ENCODE measurements around the gene DTNB.

DTNB gene

DNA sequence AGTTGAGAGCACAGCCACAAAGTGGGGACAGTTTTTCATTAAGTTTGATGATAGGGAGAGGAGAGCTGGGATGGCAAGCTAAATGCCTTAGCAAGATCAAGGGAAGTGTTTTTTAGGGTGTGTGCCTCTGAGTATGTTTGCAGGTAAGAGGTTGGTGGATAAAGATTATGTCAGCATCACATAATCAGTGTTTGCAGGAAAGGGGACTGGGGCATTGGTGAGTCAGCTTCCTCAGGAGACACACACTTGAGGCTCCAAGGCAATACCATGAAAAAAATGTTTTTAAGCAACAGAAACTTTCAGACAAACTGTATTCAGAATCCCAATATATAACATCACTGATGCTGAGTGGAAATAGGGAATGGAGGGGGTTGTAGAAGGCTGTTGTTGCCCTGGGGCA lies 25.4 kb upstream of the DTNB start:
- no peak overlapping the region for H3K4me3 ChIP-seq (ENCODE audit: low read length)
- TF ChIP-seq, protein P1, sequence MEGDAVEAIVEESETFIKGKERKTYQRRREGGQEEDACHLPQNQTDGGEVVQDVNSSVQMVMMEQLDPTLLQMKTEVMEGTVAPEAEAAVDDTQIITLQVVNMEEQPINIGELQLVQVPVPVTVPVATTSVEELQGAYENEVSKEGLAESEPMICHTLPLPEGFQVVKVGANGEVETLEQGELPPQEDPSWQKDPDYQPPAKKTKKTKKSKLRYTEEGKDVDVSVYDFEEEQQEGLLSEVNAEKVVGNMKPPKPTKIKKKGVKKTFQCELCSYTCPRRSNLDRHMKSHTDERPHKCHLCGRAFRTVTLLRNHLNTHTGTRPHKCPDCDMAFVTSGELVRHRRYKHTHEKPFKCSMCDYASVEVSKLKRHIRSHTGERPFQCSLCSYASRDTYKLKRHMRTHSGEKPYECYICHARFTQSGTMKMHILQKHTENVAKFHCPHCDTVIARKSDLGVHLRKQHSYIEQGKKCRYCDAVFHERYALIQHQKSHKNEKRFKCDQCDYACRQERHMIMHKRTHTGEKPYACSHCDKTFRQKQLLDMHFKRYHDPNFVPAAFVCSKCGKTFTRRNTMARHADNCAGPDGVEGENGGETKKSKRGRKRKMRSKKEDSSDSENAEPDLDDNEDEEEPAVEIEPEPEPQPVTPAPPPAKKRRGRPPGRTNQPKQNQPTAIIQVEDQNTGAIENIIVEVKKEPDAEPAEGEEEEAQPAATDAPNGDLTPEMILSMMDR (IDR thresholded peaks at IDR 0.05; ENCODE audit: insufficient read depth, low read depth, low read length, missing control alignments), result no peak
- DNase-seq (ENCODE audit: low read depth), result peak; percentile 77

DNA sequence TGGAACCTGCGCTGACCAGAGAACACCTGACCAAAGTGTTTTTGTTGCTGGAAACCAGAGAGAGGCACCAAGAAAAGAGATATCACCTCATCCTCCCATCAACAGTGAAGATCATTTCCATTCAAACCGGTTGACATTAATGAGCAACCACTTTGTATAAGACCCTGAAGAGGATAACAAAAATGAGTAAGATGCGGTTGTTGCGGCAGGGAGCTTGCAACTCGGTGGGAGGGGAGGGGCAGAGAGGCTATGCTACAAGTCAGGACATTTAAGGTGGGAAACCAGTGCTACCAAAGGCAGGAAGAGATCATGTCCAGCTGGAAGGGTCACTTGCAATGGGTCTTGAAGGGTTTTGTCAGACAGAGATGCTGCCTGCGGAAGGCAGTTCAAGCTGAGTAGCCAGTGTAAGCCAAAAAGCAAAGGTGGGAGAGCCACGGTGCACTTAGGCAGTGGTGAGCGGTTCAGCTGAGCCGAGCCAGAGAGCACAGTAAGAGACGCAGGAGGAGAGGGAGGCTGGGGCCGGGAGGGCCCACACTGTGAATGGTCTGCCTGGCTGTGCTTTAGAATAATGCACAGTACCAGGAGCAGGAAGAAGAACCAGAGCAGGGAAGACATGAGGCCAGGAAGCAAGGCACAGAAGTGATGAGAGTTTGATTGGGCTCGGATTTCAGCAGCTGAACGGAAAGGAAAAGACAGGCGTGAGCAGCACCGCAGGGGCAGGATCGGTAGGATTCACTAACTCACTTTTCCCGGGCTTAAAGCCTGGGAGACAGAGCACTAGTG lies 24.4 kb upstream of the DTNB start:
- H3K4me3 ChIP-seq (ENCODE audit: low read length), result no peak overlapping the region

DNA sequence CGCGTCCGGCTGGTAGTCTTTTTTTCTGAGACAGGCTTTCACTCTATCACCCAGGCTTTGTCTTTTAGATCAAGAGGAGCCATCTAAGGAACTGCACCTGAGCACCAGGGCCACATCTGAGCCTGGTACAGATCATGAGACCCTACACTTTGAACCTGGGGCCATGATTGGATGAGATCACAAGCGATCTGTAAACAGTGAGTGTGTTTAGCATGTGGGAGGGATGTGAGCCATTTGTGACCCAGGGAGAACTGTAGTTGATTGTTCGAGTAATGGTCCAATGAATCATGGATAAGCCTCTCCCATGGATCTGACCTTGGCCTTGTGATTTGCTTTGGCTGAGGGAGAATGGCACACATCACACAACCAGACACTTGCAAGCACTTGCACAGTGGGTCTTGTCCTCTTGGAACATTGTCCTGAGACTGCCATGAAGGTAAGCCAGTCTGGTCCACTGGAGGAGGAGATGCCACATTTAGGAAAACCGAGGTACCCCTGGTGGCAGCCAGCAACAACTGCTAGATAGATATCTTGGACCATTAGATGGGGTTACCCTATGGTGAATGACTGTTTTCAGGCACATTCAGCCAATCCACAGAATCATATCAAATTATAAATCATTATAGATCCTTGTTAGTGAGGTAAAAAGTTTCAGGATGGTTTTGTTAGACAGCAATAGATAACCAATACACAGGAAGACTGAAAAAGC lies 19.5 kb upstream of the DTNB start:
- DNase-seq (ENCODE audit: low read depth), result no peak
- TF ChIP-seq, protein P1 (IDR thresholded peaks at IDR 0.05; ENCODE audit: insufficient read depth, low read depth, low read length, missing control alignments), result no peak
- no peak overlapping the region for H3K4me3 ChIP-seq (ENCODE audit: low read length)

More for the DNA sequence above, 24.4 kb upstream of the DTNB start:
- DNase-seq (ENCODE audit: low read depth), result no peak
- TF ChIP-seq, protein P1 (IDR thresholded peaks at IDR 0.05; ENCODE audit: insufficient read depth, low read depth, low read length, missing control alignments), result no peak

DNA sequence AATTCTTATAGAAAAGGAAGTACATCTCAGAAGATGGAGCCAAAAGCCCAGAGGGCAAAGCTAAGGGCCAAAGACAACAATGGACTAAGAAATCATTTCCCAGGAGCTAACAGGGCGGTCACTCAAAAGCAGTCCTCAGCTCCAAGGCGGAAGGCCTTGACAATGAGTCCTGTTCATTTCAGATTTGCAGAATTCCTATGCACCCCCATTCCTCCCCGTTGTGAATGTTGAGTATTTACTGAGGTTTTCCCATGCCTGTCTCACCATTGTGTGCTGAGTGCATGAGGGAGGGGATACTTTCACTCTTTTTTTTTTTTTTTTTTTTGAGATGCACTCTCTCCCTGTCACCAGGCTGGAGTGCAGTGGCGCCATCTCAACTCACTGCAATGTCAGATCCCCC lies 18.8 kb upstream of the DTNB start:
- TF ChIP-seq, protein P1 (IDR thresholded peaks at IDR 0.05; ENCODE audit: insufficient read depth, low read depth, low read length, missing control alignments), result no peak
- no peak overlapping the region for H3K4me3 ChIP-seq (ENCODE audit: low read length)
- peak; percentile 43 for DNase-seq (ENCODE audit: low read depth)

DNA sequence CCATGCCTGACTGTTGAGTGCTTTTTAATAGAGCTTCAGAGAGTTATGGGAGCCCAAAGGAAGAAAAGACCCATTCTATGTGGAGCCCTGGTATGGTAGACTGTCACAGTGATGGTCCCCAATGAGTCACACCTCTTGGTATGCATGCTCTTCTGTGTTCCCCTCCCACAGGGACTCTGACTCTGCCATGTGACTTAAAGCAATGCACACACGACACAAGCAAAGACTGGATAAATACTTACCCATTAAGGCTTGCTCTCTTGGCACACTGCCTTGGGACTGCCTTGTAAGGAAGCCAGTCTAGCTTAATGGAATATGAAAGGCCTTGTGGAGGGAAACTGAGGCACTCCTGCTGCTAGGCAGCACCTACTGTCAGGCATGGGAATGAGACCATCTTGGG lies 16.7 kb upstream of the DTNB start:
- TF ChIP-seq, protein P1 (IDR thresholded peaks at IDR 0.05; ENCODE audit: insufficient read depth, low read depth, low read length, missing control alignments), result no peak
- no peak overlapping the region for H3K4me3 ChIP-seq (ENCODE audit: low read length)
- no peak for DNase-seq (ENCODE audit: low read depth)

DNA sequence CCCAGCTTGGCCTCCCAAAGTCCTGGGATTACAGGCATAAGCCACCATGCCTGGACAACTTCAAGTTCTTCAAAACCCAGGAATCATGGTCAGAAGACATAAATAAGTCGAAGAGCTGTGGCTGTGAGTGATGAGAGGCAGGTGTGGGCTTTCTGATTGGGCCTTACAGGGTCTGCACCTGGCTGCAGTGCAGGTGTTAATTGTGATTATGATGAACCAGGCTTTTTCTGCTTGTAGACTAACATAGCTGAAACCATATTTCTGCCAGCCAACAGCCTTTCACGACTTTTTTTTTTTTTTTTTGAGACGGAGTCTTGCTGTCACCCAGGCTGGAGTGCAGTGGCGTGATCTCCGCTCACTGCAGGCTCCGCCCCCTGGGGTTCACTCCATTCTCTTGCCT lies 14.9 kb upstream of the DTNB start:
- no peak overlapping the region for H3K4me3 ChIP-seq (ENCODE audit: low read length)
- TF ChIP-seq, protein P1 (IDR thresholded peaks at IDR 0.05; ENCODE audit: insufficient read depth, low read depth, low read length, missing control alignments), result no peak
- DNase-seq (ENCODE audit: low read depth), result no peak

All from epithelial cell of esophagus (primary cell).